EH (cell line): ENCODE results near the gene CEP192.
A peak's percentile ranks its signal among the peaks of the same experiment; 100 is the strongest.

Experiments
- DNase-seq: peaks from one replicate; pipeline ENCODE4 v3.0.0-alpha.2; 2015; ENCODE audit warnings: low read depth

The CEP192 gene

DNA sequence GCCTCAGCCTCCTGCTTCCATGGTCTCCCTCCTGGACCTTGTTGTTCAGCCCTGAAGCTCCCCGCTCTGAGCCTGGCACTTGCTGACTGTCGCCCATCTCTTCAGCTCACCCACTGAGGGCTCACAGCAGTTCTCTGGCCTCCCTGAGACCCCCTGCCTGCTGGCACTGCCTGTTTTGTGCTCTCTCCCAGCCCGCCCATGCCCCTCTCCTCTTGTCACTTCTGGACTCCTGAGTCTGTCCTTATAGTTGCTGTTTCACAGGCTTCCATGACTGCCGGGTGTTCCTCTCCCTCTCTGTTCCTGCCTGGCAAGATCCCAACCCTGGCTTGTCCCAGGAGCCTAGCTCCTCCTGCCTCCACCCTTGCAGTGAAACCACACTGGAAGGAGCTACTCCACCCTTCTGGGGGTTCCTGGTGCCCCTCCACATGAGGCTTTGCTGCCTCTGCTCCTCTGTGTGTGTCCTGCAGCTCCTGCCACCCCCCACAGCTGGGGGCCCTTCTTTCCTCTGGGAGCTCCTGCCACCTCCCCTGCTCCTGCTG, 110.6 kb downstream of the CEP192 start:
- no peak for DNase-seq

- DNase-seq = no peak
These were observed 112.2 kb downstream of the CEP192 start for GRCh38 chr18:13103366-13103765.

- DNase-seq = no peak
These were observed 113.9 kb downstream of the CEP192 start for GRCh38 chr18:13105059-13105458.

- peak; percentile 43 for DNase-seq
These were observed 115.9 kb downstream of the CEP192 start for GRCh38 chr18:13107074-13107473.

DNA sequence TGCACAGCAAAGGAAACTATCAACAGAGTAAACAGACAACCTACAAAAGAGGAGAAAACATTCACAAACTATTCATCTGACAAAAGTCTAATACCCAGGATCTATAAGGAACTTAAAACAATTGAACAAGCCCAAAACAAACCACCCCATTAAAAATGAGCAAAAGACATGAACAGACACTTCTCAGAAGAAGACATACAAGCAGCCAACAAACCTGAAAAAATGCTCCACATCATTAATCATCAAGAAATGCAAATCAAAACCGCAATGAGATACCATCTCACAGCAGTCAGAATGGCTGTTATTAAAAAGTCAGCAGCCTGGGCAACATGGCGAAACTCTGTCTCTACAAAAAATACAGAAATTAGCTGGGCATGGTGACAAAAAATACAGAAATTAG, 117.2 kb downstream of the CEP192 start:
- DNase-seq = no peak

- DNase-seq = no peak
These were observed 119.4 kb downstream of the CEP192 start for GRCh38 chr18:13110559-13110958.

DNA sequence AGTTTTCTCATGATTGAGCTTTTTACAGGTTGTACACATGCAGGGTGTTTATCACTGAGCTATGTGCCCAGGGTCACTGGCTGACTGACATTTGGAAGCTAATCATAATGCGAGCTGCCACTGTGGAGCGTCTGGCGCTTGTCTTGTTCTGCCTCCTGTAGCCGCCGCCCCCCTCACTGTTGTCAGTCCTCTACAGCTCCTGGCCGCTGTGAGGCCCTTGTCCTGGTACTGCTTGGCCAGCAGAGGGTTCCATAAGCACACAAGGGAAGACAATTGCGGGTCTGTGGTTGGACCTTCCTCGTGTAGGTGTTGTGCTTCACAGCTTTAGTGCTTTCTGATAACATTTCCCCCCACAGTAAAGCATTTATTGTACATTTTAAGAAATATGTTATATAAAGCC, 121.8 kb downstream of the CEP192 start:
- DNase-seq = peak; percentile 41

DNA sequence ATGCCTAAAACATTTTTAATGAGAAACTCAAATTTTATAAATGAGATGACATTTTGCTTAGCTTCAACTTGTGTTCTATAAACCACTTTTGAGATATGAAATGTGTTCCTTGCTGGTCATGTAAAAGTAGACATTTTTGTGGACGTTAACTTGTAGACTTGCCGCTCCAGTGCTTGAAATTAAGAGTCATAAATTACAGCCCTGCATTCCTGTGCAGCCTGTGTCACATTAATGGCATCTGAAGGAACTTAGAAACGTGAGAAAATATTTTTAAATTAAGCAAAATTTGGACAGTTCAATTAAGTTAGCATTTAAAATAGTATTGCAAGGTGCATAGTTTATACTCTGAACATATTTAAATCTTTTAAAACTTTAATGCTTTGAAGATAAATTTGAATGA, 129.1 kb downstream of the CEP192 start:
- peak; percentile 28 for DNase-seq

DNA sequence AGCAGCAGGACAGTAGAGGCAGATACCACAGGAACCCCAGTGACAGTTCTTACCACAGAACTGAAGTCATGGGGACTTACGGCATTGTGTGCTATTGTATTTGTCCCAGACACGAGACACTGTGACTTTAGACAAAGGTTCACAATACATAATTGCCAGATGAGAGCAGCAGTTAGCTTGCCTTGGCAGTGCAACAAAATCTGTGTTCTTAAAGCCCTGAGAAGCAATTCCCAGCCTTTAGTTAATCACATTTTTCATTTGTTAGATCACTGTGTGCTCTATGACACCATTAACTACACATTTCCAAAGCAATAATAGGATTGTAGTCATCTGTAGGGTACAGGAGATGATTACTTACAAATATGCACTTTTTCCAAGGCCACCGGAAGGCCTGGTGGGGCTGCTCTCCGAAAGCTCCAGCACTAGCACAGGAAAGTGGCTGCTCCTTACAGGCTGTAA, 129.8 kb downstream of the CEP192 start:
- DNase-seq = peak; percentile 77

GRCh38 chr18:13124411-13124810, 133.2 kb downstream of the CEP192 start:
- DNase-seq = no peak

GRCh38 chr18:13125191-13125590, 134.0 kb downstream of the CEP192 start:
- no peak for DNase-seq

DNA sequence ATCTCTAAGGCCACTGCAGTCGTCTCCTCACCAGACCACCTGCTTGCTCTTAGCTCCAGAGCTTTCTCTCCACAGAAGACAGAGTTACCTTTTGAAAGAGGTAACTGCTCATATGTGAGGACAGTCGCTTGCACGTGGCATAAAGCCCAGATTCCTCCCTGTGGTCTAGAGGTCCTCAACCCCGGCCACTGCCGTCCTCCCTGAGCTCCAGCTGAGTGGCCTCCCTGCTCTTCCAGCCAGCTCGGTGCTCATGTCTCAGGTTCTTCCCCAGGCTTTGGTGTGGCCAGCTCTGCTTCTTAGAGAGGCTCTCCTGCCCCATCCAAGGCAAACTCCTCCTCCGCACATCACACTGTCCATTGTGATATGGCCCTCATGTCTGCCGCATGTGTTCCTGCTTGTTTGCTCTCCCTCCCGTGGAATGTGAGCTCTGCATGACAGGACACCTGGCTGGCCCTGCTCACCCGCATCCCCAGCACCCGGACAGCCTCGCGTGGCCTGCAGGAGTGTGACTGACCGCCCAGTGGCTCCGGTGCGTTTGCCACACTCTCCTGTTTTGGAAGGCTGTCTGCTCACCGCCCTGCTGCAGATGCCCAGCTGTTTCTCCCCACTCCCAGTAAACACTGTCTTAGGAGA, 135.9 kb downstream of the CEP192 start:
- DNase-seq = no peak

GRCh38 chr18:13131283-13131682, 140.1 kb downstream of the CEP192 start:
- no peak for DNase-seq

- DNase-seq = no peak
These were observed 143.6 kb downstream of the CEP192 start for GRCh38 chr18:13134551-13135401.

GRCh38 chr18:13136056-13136903, 145.1 kb downstream of the CEP192 start:
- DNase-seq = peak; percentile 22

- DNase-seq = peak; percentile 29
These were observed 145.9 kb downstream of the CEP192 start for GRCh38 chr18:13136904-13137669.

- DNase-seq = peak; percentile 10
These were observed 146.7 kb downstream of the CEP192 start for GRCh38 chr18:13137670-13138419.

GRCh38 chr18:13138420-13139139, 147.4 kb downstream of the CEP192 start:
- DNase-seq = no peak

- DNase-seq = no peak
These were observed 148.8 kb downstream of the CEP192 start for GRCh38 chr18:13139885-13140450.

- DNase-seq = no peak
These were observed 150.0 kb downstream of the CEP192 start for GRCh38 chr18:13141209-13141608.
